ENCODE results near the gene STARD10.

Gene STARD10

GRCh38 chr11:72738199-72739141 is 55.4 kb downstream of the STARD10 start:
- Histone ChIP-seq H3K27ac (ENCODE audit: insufficient read depth, low read depth, low read length, poor library complexity, severe bottlenecking) (no peak overlapping the region), H3K27me3 (ENCODE audit: control insufficient read depth, insufficient read depth, low read length, poor library complexity, severe bottlenecking) (no peaks in the 10 kb centered on the region), H3K36me3 (ENCODE audit: control insufficient read depth, insufficient read depth, low read length) (no peaks in the 10 kb centered on the region), H3K9me3 (ENCODE audit: control insufficient read depth, low read length) (no peaks in the 10 kb centered on the region), H3K4me3 (ENCODE audit: insufficient read depth, low read depth, low read length) (no peak overlapping the region), H3K4me1 (ENCODE audit: control insufficient read depth, insufficient read depth, low read length) (peaks cover 27% of the 10 kb centered on the region)
- WGBS, 2 experiments, result 89 to 91% methylated on average over 11 of the region's 11 CpGs

GRCh38 chr11:72737336-72737735 is 56.5 kb downstream of the STARD10 start:
- Histone ChIP-seq H3K36me3 (ENCODE audit: control insufficient read depth, insufficient read depth, low read length) (no peaks in the 10 kb centered on the region), H3K27me3 (ENCODE audit: control insufficient read depth, insufficient read depth, low read length, poor library complexity, severe bottlenecking) (no peaks in the 10 kb centered on the region), H3K9me3 (ENCODE audit: control insufficient read depth, low read length) (no peaks in the 10 kb centered on the region), H3K4me1 (ENCODE audit: control insufficient read depth, insufficient read depth, low read length) (peaks cover 26% of the 10 kb centered on the region), H3K4me3 (ENCODE audit: insufficient read depth, low read depth, low read length) (no peak overlapping the region), H3K27ac (ENCODE audit: insufficient read depth, low read depth, low read length, poor library complexity, severe bottlenecking) (no peak overlapping the region)
- WGBS, 2 experiments, result 92 to 97% methylated on average over 1 of the region's 1 CpG

- no peaks in the 10 kb centered on the region for H3K27me3 ChIP-seq (ENCODE audit: control insufficient read depth, insufficient read depth, low read length, poor library complexity, severe bottlenecking)
- H3K4me3 ChIP-seq (ENCODE audit: insufficient read depth, low read depth, low read length), result no peak overlapping the region
- no peaks in the 10 kb centered on the region for H3K9me3 ChIP-seq (ENCODE audit: control insufficient read depth, low read length)
- H3K27ac ChIP-seq (ENCODE audit: insufficient read depth, low read depth, low read length, poor library complexity, severe bottlenecking), result no peak overlapping the region
- H3K4me1 ChIP-seq (ENCODE audit: control insufficient read depth, insufficient read depth, low read length), result peaks cover 18% of the 10 kb centered on the region
- WGBS, 2 experiments, result 45 to 54% methylated on average over 5 of the region's 5 CpGs
- H3K36me3 ChIP-seq (ENCODE audit: control insufficient read depth, insufficient read depth, low read length), result no peaks in the 10 kb centered on the region
Observed at GRCh38 chr11:72736452-72737069, 57.3 kb downstream of the STARD10 start.

GRCh38 chr11:72735495-72736027 is 58.3 kb downstream of the STARD10 start:
- H3K27ac ChIP-seq (ENCODE audit: insufficient read depth, low read depth, low read length, poor library complexity, severe bottlenecking), result no peak overlapping the region
- 80 to 82% methylated on average over 8 of the region's 8 CpGs for WGBS, 2 experiments

GRCh38 chr11:72732329-72732728 is 61.5 kb downstream of the STARD10 start:
- peaks cover 3% of the 10 kb centered on the region for H3K4me1 ChIP-seq (ENCODE audit: control insufficient read depth, insufficient read depth, low read length)
- H3K36me3 ChIP-seq (ENCODE audit: control insufficient read depth, insufficient read depth, low read length), result no peaks in the 10 kb centered on the region
- no peaks in the 10 kb centered on the region for H3K27me3 ChIP-seq (ENCODE audit: control insufficient read depth, insufficient read depth, low read length, poor library complexity, severe bottlenecking)
- H3K27ac ChIP-seq (ENCODE audit: insufficient read depth, low read depth, low read length, poor library complexity, severe bottlenecking), result no peak overlapping the region
- no peak overlapping the region for H3K4me3 ChIP-seq (ENCODE audit: insufficient read depth, low read depth, low read length)
- H3K9me3 ChIP-seq (ENCODE audit: control insufficient read depth, low read length), result no peaks in the 10 kb centered on the region
- 92 to 94% methylated on average over 10 of the region's 10 CpGs for WGBS, 2 experiments

More at GRCh38 chr11:72735495-72736027, 58.3 kb downstream of the STARD10 start:
- no peak overlapping the region for H3K4me3 ChIP-seq (ENCODE audit: insufficient read depth, low read depth, low read length)
- H3K4me1 ChIP-seq (ENCODE audit: control insufficient read depth, insufficient read depth, low read length), result peaks cover 8% of the 10 kb centered on the region
- no peaks in the 10 kb centered on the region for H3K27me3 ChIP-seq (ENCODE audit: control insufficient read depth, insufficient read depth, low read length, poor library complexity, severe bottlenecking)
- H3K9me3 ChIP-seq (ENCODE audit: control insufficient read depth, low read length), result no peaks in the 10 kb centered on the region
- H3K36me3 ChIP-seq (ENCODE audit: control insufficient read depth, insufficient read depth, low read length), result no peaks in the 10 kb centered on the region

- H3K27ac ChIP-seq (ENCODE audit: insufficient read depth, low read depth, low read length, poor library complexity, severe bottlenecking), result no peak overlapping the region
- no peaks in the 10 kb centered on the region for H3K27me3 ChIP-seq (ENCODE audit: control insufficient read depth, insufficient read depth, low read length, poor library complexity, severe bottlenecking)
- H3K9me3 ChIP-seq (ENCODE audit: control insufficient read depth, low read length), result no peaks in the 10 kb centered on the region
- 93 to 96% methylated on average over 2 of the region's 2 CpGs for whole genome bisulfite sequencing, 2 experiments
- no peak overlapping the region for H3K4me3 ChIP-seq (ENCODE audit: insufficient read depth, low read depth, low read length)
- H3K4me1 ChIP-seq (ENCODE audit: control insufficient read depth, insufficient read depth, low read length), result no peaks in the 10 kb centered on the region
- H3K36me3 ChIP-seq (ENCODE audit: control insufficient read depth, insufficient read depth, low read length), result no peaks in the 10 kb centered on the region
Observed at GRCh38 chr11:72730737-72731136, 63.1 kb downstream of the STARD10 start.

GRCh38 chr11:72730243-72730642 is 63.6 kb downstream of the STARD10 start:
- no peaks in the 10 kb centered on the region for H3K4me1 ChIP-seq (ENCODE audit: control insufficient read depth, insufficient read depth, low read length)
- no peaks in the 10 kb centered on the region for H3K9me3 ChIP-seq (ENCODE audit: control insufficient read depth, low read length)
- H3K27ac ChIP-seq (ENCODE audit: insufficient read depth, low read depth, low read length, poor library complexity, severe bottlenecking), result no peak overlapping the region
- H3K4me3 ChIP-seq (ENCODE audit: insufficient read depth, low read depth, low read length), result no peak overlapping the region
- H3K36me3 ChIP-seq (ENCODE audit: control insufficient read depth, insufficient read depth, low read length), result no peaks in the 10 kb centered on the region
- WGBS, 2 experiments, result 70 to 74% methylated on average over 5 of the region's 5 CpGs
- H3K27me3 ChIP-seq (ENCODE audit: control insufficient read depth, insufficient read depth, low read length, poor library complexity, severe bottlenecking), result no peaks in the 10 kb centered on the region

GRCh38 chr11:72727521-72727920 is 66.3 kb downstream of the STARD10 start:
- Histone ChIP-seq H3K27ac (ENCODE audit: insufficient read depth, low read depth, low read length, poor library complexity, severe bottlenecking) (no peak overlapping the region), H3K27me3 (ENCODE audit: control insufficient read depth, insufficient read depth, low read length, poor library complexity, severe bottlenecking) (no peaks in the 10 kb centered on the region), H3K36me3 (ENCODE audit: control insufficient read depth, insufficient read depth, low read length) (no peaks in the 10 kb centered on the region), H3K4me1 (ENCODE audit: control insufficient read depth, insufficient read depth, low read length) (peaks cover 1% of the 10 kb centered on the region), H3K9me3 (ENCODE audit: control insufficient read depth, low read length) (no peaks in the 10 kb centered on the region), H3K4me3 (ENCODE audit: insufficient read depth, low read depth, low read length) (no peak overlapping the region)
- WGBS, 2 experiments, result 83 to 91% methylated on average over 4 of the region's 4 CpGs

GRCh38 chr11:72726266-72727220 is 67.3 kb downstream of the STARD10 start:
- WGBS, 2 experiments, result 94% methylated on average over 40 of the region's 40 CpGs
- H3K4me1 ChIP-seq (ENCODE audit: control insufficient read depth, insufficient read depth, low read length), result peaks cover 7% of the 10 kb centered on the region
- no peaks in the 10 kb centered on the region for H3K27me3 ChIP-seq (ENCODE audit: control insufficient read depth, insufficient read depth, low read length, poor library complexity, severe bottlenecking)

More at GRCh38 chr11:72726266-72727220, 67.3 kb downstream of the STARD10 start:
- Histone ChIP-seq H3K36me3 (ENCODE audit: control insufficient read depth, insufficient read depth, low read length) (no peaks in the 10 kb centered on the region), H3K27ac (ENCODE audit: insufficient read depth, low read depth, low read length, poor library complexity, severe bottlenecking) (no peak overlapping the region), H3K4me3 (ENCODE audit: insufficient read depth, low read depth, low read length) (no peak overlapping the region), H3K9me3 (ENCODE audit: control insufficient read depth, low read length) (no peaks in the 10 kb centered on the region)

All from ectodermal cell (in vitro differentiated cells).